GM19372 (cell line): ENCODE results near the gene FRS2.

Experiments
- ATAC-seq: cut with Tn5 transposase; IDR thresholded peaks from one replicate; pipeline ENCODE4 v1.9.1; 2021; ENCODE audit warnings: mild to moderate bottlenecking, low read depth, moderate library complexity; ENCODE audit not compliant: unreplicated experiment

The FRS2 gene

DNA sequence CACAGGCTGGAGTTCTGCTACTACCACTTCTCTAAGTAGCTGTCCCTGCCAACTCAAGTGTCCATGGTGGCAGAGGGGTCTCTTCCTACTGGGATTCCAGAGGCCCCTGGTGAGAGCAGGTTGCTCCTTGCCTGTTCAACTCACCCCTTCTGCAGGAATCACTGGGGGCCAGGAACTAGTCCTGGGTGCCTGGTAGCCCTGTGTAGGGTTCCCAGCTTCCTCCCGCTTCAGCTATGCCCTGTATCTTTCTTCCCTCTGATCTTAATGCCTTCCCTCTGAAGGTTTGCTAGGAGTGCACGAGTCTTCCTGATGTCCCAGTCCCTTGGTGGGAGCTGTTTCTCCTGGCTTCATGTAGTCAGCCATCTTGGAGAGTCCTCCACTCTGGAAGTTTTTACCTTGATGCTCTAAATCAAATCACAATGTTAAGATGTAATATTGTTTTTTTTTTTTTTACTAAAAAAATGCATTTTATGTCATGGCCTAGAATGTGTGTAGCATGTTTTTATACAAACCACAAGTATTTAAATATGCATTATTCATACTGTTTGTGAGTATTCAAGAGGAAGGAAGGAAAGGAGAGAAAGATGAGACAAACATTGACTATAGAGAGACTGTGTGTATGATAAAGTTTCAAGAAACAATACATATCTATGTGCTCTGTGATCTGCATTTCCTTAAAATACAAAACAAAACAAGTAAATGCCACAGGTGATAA is 54.7 kb downstream of the FRS2 start:
- ATAC-seq, result no peak

DNA sequence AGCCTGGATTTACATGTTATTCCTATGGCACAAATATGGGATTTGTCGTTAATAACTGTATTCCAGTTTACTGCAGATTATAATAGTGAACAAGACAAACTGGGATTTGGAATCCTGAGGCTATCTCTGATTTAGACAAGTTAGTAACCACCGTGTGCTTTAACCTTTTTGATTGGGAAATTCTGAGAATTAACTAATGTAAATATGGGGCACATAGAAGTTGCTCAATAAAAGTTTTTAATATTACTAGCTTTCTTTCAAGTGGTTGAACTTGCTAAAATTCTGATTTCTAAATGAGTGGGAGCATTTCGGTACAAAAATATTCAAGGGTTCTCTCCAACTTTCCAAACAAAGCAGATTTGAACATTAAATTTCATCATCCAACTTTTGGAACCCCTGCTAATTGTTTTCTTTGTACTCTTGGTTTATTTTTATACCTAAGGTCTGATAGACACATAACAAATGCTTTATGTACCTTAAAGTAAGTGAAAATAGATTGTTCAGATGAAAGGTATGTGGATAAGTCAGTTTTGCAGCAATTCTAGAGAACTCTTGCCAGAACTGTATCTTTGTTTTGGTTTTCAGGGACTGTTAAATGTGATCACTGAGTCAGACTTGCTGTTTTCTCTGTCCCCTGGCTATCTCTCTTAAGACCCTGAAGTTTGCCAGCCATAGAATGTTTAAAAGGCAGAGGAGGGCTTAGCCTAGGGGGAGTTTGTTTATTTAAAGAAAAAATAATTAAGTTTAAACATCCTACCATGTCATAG is 57.5 kb downstream of the FRS2 start:
- no peak for ATAC-seq

DNA sequence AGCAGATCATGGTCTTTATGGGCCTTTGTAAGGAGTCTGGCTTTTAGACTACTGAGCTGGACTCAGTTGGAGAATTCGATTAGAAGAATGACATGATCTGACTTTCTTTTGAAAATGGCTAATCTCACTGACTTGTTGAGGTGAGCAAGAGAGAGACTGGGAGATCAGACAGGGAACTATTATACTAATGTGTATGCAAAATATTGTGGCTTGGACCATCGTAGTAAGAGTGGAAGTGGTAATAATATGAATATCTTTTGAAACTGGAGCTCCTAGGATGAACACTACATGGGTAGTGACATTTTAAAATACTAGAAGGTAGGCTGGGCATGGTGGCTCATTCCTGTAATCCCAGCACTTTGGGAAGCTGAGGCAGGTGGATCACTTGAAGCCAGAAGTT is 58.8 kb downstream of the FRS2 start:
- ATAC-seq, result no peak

DNA sequence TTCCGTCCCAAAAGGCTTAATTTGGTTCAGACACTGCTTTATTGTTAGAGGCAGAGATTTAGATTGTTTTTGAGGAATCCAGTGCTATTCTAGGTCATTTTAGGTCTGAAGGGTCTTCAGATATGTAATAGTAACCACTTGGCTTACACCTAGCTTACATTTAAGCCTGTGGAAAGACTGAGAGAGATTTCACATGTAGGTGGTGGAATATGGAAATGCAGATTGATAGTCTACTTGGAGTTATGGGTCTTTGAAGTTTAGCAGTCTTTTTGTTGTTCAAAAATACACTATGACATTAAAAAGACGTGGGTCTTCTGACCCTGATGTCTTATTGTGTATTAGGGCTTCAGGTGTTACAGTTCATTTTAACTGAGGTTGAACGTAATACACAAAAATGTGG is 63.7 kb downstream of the FRS2 start:
- no peak for ATAC-seq

DNA sequence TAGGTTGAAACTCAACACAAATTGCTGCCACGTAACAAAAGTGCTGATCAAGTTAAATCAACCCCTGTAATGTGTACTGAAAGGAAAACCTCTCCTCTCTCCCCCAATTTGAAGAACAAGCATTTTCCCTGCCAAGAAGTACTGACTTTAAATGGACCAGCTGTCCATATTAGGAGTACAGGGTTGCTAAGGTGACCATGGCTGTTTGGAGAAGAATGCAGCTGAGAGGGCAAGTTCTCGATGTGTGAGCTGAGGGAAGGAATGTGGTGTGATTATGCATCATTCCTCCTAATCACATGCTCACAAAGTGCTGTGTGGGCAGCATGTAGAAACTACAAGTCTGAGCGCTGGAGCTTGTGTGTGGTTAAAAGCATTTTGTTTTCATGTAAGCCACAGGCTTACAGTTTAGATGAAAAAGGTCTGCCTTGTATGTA is 64.2 kb downstream of the FRS2 start:
- peak; percentile 88 for ATAC-seq

DNA sequence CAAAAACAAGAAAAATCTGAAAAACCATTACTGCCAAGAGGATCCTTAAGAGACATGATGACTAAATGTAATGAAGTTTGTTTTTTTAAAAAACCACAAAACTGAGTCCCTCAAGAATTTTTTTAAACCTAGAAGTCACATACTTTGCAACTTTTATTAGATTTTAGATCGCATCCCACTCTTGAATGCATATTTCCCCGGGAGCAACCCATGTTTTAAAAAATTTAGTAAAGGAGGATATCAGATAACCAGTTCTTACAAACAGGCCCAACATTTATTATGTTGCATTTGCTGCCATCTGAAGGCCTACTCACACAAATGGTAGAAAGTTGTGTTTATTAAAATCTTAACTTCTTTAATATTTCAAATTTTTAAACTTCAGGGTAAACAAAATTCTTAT is 70.8 kb downstream of the FRS2 start:
- ATAC-seq, result no peak

DNA sequence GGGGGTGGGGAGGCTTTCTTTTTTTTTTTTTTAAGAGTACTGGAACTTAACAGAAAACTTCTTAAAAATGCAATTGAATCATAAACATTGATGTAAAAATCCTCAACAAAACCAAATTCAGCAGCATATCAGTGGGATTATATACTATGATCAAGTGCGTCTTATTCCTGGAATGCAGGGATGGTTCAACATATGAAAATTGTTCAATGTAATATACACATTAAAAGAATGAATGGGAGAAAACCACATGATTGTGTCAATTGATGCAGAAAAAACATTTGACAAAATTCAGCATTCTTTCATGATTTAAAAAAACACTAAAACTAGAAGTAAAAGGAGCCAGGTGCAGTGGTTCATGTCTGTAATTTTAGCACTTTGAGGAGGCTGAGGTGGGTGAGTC is 73.9 kb downstream of the FRS2 start:
- no peak for ATAC-seq

DNA sequence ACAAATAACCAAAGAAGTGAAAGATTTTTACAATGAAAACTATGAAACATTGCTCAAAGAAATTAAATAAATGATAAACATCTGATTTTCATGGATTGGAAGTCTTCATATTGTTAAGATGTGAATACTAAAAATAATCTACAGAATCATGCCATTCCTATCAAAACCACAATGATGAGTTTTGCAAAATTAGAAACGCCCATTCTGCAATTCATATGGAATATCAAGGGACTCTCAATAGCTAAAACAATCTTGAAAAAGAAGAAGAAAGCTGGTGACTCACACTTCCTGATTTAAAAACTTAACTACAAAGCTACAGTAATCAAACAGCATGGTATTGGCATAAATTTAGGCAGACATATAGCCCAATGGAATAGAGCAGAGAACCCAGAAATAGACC is 74.9 kb downstream of the FRS2 start:
- no peak for ATAC-seq

DNA sequence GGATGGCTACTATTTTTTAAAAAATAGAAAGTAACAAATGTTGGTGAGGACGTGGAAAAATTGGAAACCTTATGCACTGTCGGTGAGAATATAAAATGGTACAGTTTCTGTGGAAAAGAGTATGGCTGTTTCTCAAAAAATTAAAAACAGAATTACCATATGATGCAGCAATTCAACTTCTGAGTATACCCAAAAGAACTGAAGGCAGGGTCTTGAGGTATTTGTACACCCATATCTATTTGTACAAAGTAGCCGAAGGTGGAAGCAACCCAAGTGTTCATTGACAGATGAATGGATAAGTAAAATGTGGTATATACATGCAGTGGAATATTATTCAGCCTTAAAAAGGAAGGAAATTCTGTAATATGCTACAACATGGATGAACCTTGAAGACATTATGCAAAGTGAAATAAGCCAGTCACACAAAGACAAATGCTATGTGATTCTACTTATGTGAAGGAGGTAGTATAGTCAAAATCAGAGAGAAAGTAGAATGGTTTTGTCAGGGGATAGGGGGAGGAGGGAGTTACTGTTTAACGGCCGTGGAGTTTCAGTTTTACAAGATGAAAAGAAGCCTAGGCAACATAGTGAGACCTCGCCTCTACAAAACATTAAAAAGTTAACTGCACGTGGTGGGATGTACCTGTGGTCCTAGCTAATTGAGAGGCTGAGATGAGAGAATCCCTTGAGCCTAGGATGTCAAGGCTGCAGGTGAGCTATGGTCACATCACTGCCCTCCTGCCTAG is 76.7 kb downstream of the FRS2 start:
- peak; percentile 81 for ATAC-seq

DNA sequence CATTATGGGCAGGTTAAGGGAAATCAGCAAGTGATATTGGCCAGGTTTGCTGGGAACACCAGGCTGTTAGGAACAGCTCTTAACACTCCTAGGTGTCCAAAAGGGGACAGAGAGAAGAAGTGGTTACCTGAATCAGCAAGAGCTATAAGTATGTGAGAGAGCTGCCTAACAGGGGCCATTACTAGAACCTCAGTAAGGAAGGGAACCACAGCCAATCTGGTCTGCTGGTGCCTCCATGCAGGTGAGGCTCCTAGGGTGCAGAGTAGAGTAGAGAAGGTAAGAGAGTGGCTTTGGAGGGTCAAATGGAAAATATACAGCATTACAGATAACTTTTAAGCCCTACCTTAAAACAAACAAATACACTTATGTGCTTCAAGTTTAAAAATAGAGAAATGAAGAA is 78.5 kb downstream of the FRS2 start:
- ATAC-seq, result no peak

DNA sequence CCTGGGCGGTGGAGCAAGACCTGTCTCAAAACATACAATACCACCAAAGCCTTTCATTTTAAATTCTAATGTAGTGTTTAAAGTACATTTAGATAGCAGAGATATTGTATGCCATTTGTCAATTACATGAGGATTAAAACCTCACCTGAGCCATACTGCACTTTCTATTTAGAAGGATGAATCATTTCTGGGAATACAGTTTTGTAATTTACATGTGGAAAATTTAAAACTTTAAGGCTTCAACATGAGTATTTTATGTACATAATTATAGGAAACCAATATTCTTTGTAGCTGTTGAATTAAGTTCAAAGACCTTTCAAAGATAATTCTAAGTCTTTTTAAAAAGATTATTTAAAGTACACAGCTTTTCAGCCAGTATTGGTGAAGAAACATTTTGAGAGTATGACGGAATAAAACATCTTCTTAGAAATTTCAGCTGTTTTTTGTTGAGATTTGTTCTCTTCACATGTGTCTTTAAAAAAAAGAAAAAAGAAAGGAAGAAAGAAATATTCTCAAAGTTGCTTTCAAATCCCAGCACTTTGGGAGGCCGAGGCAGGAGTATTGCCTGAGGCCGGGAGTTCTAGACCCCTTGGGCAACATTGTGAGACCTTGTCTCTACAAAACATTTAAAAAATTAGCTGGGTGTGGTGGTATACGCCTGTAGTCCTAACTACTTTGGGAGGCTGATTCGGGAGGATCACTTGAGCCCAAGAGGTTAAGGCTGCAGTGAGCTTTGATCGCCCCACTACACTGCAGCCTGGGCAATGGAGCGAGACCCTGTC is 80.6 kb downstream of the FRS2 start:
- no peak for ATAC-seq

DNA sequence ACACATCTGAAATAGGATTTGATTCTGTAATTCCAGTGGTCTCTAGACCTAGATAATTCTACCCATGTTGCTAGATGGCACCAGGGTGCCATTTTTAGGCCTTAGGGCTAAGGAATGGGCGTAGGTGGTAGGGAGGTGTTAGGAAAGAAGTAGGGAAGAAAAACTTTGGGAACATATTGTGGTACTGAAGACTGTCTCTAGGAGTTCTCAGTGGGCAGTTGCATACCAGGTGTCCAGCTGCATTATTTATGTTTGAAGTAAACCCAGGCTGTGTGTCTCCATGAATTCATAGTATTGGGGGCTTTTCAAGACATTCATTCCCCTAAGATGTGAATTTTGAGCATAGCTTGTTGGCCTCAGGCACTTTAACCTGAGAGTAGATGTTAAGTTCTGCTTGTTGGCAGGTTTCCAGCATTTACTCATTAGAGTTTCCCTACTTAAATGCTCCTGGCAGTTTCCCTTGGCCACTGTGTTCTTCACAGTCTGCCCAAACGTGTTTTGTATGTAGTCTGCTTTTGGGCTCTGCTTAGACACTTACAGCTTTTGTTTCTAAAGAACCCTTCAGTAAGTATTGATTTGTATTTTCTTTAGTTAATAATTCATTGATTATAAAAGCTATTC is 83.5 kb downstream of the FRS2 start:
- ATAC-seq, result no peak

DNA sequence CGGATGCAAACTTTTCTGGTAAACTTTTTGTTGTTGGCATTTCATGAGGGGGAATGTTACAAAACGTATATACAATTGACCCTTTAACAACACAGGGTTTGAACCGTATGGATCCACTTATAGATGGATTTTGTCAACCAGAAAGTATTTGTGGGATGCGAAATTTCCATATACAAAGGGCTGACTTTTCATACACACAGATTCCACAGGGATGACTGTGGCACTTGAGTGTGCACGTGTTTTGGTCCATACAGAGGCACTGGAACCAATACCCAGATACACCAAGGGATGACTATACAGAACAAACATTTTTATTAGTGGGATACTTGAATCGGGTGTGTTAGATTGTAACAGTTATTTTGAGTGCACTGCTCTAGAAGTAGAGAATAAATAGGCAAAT is 85.3 kb downstream of the FRS2 start:
- ATAC-seq, result no peak

DNA sequence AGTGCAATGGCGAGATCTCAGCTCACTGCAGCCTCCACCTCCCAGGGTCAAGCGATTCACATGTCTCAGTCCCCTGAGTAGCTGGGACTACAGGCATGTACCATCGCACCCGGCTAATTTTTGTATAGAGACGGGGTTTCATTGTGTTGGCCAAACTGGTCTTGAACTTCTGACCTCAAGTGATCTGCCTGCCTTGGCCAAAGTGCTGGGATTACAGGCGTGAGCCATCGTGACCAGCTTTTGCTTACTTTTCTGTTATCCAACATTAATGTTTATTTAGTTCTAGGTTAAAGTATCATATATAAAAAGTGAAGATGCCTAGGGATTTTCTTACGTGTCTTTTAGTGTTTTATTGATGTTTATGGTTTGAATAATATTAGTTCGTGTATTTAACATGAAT is 86.2 kb downstream of the FRS2 start:
- ATAC-seq, result no peak

DNA sequence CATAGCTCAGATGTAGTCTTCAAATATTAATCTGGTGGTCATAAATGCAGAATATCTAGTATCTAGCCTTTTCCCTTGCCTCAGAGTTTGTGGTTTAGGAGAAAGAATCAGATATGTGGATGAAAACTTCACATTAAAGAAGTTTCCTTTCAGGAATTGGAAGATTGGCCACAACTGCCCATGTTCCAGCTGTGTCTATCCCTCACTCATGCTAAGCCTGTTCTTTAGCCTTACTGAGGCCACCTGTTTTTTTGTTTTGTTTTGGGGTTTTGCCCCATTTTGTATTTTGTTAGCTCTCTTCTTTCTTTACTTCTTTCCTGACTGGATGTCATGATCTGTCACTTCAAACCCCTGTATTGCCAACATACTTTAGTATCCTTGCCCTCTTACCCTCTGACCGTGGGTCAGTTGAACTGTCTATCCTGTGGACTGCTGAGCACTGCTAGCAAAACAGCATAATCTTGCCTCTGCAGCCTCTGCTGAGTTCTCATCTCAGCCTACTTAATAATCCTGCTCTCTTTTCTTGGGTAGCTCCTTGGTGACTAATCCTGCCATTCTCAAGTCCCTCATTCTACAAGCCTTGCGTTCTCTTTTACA is 93.1 kb downstream of the FRS2 start:
- ATAC-seq, result no peak

DNA sequence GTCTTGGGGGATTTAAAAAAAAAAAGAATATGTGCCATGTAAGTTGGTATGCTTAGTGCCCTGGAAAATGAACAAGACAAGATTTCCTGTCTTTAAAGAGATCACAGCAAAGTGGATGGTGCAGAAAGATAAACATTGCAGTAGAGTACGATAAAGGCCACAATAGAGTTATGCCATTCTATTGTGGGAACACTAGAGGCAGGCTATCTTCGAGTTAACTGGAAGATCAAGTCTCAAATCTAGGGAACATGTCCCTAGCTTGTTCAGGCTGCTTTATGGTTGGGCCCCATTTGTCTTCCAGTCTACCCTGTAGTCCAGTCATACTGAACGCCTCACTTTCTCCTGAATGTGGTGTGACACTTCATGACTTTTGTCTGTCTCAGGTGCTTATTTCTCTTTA is 96.4 kb downstream of the FRS2 start:
- no peak for ATAC-seq

DNA sequence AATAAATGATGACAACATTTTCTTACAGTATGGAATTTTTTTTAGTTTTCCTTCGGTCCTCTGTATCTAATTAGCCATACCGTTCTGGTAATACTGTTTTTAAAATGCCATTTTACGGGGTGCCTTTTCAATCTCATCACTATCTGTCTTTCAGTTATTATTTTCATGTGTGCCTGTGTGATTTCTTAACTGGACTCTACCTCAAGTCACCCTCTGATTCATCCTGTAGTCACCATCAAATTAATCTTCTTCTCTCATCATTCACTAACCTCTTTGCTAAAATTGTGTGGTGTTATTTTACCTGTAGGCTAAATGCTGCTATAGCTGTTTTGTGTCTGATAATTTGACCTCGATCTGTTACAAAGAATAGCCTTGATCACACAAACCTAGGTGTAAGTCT is 99.0 kb downstream of the FRS2 start:
- ATAC-seq, result no peak

DNA sequence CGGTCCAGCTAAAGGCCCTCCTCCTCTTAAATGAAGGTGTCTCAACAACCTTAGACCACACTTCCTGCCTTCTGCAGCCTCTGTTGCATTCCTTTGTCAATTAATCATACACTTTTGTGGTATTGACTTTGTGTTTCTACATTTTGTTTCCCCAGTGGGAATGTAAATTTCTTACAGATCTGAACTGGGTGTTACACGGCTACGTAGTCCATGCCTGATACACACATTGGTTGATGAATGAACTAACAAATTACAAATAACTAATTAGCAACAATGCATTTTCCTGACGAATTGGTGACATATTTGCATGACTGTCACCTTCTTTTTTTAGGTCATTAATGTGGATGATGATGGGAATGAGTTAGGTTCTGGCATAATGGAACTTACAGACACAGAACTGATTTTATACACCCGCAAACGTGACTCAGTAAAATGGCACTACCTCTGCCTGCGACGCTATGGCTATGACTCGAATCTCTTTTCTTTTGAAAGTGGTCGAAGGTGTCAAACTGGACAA is 99.9 kb downstream of the FRS2 start:
- no peak for ATAC-seq

DNA sequence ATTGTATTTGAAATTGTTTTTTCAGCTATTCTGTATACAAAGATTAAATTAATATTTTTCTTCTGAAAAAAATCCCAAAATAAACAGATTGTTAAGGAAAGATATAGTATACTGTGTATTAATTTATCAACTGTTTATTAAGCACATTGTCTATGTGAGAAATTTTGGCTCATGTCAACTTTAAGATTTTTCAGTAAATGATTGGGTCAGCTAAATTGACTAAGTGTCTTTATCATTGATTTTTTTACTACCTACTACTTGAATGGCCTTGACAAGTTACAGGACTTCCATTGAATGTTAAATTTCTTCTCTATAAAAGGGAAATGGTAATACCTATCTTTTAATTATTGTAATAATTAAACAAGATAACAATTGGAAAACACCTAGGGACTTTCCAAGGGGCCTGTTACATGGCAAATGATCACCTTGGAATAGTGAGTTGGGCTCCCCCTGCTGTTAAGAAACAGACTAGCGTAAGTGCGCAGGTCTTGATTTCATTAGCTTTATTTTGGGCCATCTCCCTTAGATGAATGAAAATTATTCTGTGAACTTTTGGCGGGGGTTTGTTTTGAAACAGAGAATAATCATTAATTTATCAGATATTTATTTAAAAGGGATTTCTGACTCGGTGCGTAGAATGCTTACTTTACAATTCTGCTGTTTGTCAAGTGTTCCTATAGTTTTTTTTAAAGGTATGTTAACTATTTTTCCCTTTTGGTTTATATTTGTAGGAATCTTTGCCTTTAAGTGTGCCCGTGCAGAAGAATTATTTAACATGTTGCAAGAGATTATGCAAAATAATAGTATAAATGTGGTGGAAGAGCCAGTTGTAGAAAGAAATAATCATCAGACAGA is 100.6 kb downstream of the FRS2 start:
- peak; percentile 83 for ATAC-seq
